Skin epidermis (tissue), 12 donors: Measurements from ENCODE around the gene COMP.

ENCODE experiments used
- H3K27ac ChIP-seq, 21 experiments: fragments of 200-600 bp; sonication (generic) in 11 of 21; one replicate each; pipeline ENCODE4 v1.5.0; 2020; ENCODE audit warnings: mild to moderate bottlenecking in 3 of 21, inconsistent platforms in 2 of 21, moderate library complexity in 2 of 21
- H3K4me3 ChIP-seq, 7 experiments: fragments of 200-600 bp; sonication (generic) in 2 of 7; one replicate each; pipeline ENCODE4 v1.5.0; 2020; ENCODE audit warnings: inconsistent platforms in 2 of 7, mild to moderate bottlenecking in 2 of 7, moderate library complexity in 1 of 7

The COMP gene

GRCh38 chr19:18807861-18808331, 16.8 kb upstream of the COMP start:
- H3K4me3 ChIP-seq = no peak overlapping the region
- peak overlapping the region in 6 of 21 experiments; percentile 43 to 72 (median 58) for H3K27ac ChIP-seq

- H3K4me3 ChIP-seq = no peak overlapping the region
- no peak overlapping the region for H3K27ac ChIP-seq
These were observed 13.5 kb upstream of the COMP start for GRCh38 chr19:18804643-18805042.

- H3K27ac ChIP-seq = no peak overlapping the region
- no peak overlapping the region for H3K4me3 ChIP-seq
These were observed 13.1 kb upstream of the COMP start for GRCh38 chr19:18804139-18804601.

- Histone ChIP-seq H3K4me3 (no peak overlapping the region), H3K27ac (no peak overlapping the region)
These were observed 12.5 kb upstream of the COMP start for GRCh38 chr19:18803550-18804138.

- H3K4me3 ChIP-seq = no peak overlapping the region
- no peak overlapping the region for H3K27ac ChIP-seq
These were observed 11.2 kb upstream of the COMP start for GRCh38 chr19:18802354-18802753.

- Histone ChIP-seq H3K27ac (no peak overlapping the region), H3K4me3 (no peak overlapping the region)
These were observed 9.5 kb upstream of the COMP start for GRCh38 chr19:18800636-18801035.

- no peak overlapping the region for H3K4me3 ChIP-seq
- no peak overlapping the region for H3K27ac ChIP-seq
These were observed 9.0 kb upstream of the COMP start for GRCh38 chr19:18800079-18800478.

- no peak overlapping the region for H3K4me3 ChIP-seq
- no peak overlapping the region for H3K27ac ChIP-seq
These were observed 8.4 kb upstream of the COMP start for GRCh38 chr19:18799389-18799970.

- no peak overlapping the region for H3K27ac ChIP-seq
- no peak overlapping the region for H3K4me3 ChIP-seq
These were observed 7.6 kb upstream of the COMP start for GRCh38 chr19:18798384-18799352.

- H3K27ac ChIP-seq = no peak overlapping the region
- no peak overlapping the region for H3K4me3 ChIP-seq
These were observed 5.1 kb upstream of the COMP start for GRCh38 chr19:18796239-18796638.

- H3K4me3 ChIP-seq = no peak overlapping the region
- H3K27ac ChIP-seq = peak overlapping the region in 3 of 21 experiments; percentile 12 to 70 (median 24)
These were observed 4.4 kb upstream of the COMP start for GRCh38 chr19:18795540-18795939.

GRCh38 chr19:18794692-18795091, 3.6 kb upstream of the COMP start:
- Histone ChIP-seq H3K4me3 (no peak overlapping the region), H3K27ac (peak overlapping the region in 2 of 21 experiments; percentile 24 to 70)

- H3K27ac ChIP-seq = no peak overlapping the region
- no peak overlapping the region for H3K4me3 ChIP-seq
These were observed 2.9 kb upstream of the COMP start for GRCh38 chr19:18794029-18794313.

- H3K27ac ChIP-seq = no peak overlapping the region
- no peak overlapping the region for H3K4me3 ChIP-seq
These were observed 2.3 kb upstream of the COMP start for GRCh38 chr19:18793144-18794028.

- no peak overlapping the region for H3K27ac ChIP-seq
- no peak overlapping the region for H3K4me3 ChIP-seq
These were observed 1.6 kb upstream of the COMP start for GRCh38 chr19:18792661-18793060.

- Histone ChIP-seq H3K27ac (peak overlapping the region in 1 of 21 experiments; percentile 82), H3K4me3 (peak overlapping the region in 2 of 7 experiments; percentile 5 to 24)
These were observed 192 bp upstream of the COMP start for GRCh38 chr19:18791315-18791678.

- H3K4me3 ChIP-seq = peak overlapping the region in 3 of 7 experiments; percentile 6 to 23 (median 22)
- peak overlapping the region in 1 of 21 experiments; percentile 82 for H3K27ac ChIP-seq
These were observed 1.1 kb downstream of the COMP start for GRCh38 chr19:18789883-18790565.

- Histone ChIP-seq H3K27ac (peak overlapping the region in 1 of 21 experiments; percentile 82), H3K4me3 (peak overlapping the region in 2 of 7 experiments; percentile 22 to 23)
These were observed 1.7 kb downstream of the COMP start for GRCh38 chr19:18789422-18789869.
